Posterior vena cava (tissue), 2 donors: ENCODE data around the gene PCP4. TPM values are rescaled to one million over a fixed set of nuclear protein-coding genes. Genes with fewer than 3 reads are reported as not detected.
"Not testable (repeated sequence)": the region's sequence is repeated elsewhere in the genome, so short reads cannot be mapped to it uniquely, and the experiment has no call there.

Experiments
- DNase-seq: peaks from one replicate; pipeline ENCODE4 v3.0.0-alpha.2; 2020; ENCODE audit warnings: low spot score
- intact Hi-C, 2 donors: fragments of 100-400 bp; cut with DNase I; formaldehyde crosslinking; loops; one replicate each; pipeline versions ENCODE4 v1.14.1 to v1.14.2; 2022 to 2023
- total RNA-seq, 2 donors: library from RNA; stranded (reverse); fragmentation: NEBNext Ultra II Directional; extraction: Animal tissue kit (Norgen Biotek cat#: 25700); gene quantifications; one replicate each; pipeline ENCODE4 v1.2.1, GENCODE V29; 2021
- donor health status: DM: yes; HTN: yes; CAD: no.
- donor health status: DM: yes; HTN: yes; CAD: no.

PCP4 gene
- total RNA-seq, 2 donors from 2014 or later: 15.3 to 51.4 TPM

GRCh38 chr21:39854572-39854971 is 12.7 kb upstream of the PCP4 start:
- intact Hi-C loops: no loop called here
- DNase-seq: no peak

DNA sequence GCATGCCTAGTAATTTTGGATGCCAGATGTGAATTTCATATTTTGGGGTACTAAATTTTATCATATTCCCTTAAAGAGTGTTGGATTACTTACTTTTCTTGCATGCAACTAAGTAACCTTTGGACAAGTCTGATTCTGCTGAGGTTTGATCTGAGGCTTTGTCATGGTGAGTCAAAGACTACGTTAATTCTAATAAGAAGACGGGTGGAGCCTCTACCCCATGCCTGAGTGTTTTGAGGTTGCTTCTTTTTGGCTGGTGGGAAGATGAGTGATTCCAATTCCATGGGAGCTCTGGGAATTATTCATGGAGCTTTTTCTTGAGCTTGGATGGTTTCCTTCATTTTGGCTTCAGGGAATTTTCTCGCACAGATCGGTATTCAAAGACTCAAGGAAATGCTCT is 11.6 kb upstream of the PCP4 start:
- intact Hi-C loops: no loop called here
- no peak for DNase-seq

GRCh38 chr21:39860600-39860999 is 6.6 kb upstream of the PCP4 start:
- DNase-seq: no peak
- intact Hi-C loops: loop anchor here in 1 of 2 donors (10.0 kb wide), 1 partner anchor 264 kb away; no protein-coding TSS in a partner anchor

DNA sequence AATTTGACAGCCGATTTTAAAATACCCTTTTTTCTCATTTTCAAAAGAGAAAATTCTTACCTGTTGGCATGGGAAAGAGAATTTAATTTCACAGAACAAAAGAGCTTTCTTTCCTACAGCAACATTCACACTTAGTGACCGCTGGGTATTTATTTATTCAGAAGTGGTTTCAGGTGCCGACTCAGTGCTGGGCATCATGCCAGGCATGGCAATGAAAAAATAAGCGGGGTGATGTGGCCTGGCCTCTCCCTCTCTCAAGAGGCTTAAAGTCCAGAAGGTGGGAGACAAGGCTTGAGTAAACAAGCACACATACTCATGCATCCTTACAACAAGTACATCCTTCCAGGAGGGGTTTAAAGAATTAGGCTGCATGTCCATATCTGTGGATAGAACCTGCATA is 4.1 kb upstream of the PCP4 start:
- no peak for DNase-seq
- intact Hi-C loops: loop anchor here in 1 of 2 donors (10.0 kb wide), 1 partner anchor 262 kb away; no protein-coding TSS in a partner anchor

- intact Hi-C loops: loop anchor here (2.0 to 10.0 kb wide), 4 partner anchors 79 to 646 kb away; no protein-coding TSS in a partner anchor
- no peak for DNase-seq
Observed at GRCh38 chr21:39866093-39866492, 1.1 kb upstream of the PCP4 start.

- intact Hi-C loops: loop anchor here (5.0 to 10.0 kb wide), 3 partner anchors 82 to 643 kb away; no protein-coding TSS in a partner anchor
- DNase-seq: no peak
Observed at GRCh38 chr21:39869141-39869818, 2.0 kb downstream of the PCP4 start.

GRCh38 chr21:39873687-39874086 is 6.4 kb downstream of the PCP4 start:
- no peak for DNase-seq
- intact Hi-C loops: no loop called here

DNA sequence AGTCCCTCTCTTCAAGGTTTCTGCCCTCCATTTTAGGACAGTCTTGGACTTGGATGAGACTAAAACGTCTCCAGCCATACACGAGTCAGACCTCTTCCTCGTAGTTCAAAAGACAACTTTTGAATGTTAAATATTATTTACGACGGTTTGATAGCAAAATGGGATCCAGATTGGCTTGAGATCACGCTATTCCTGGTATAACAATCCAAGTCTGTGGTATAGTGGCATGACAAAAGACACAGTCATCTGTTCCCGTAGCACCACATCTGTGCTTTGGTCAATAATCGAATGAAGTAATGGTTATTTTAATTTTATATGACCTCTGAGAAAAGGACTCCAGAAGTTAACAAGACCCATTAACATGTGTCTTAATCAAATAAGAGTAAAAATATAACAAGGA is 7.0 kb downstream of the PCP4 start:
- intact Hi-C loops: no loop called here
- no peak for DNase-seq

DNA sequence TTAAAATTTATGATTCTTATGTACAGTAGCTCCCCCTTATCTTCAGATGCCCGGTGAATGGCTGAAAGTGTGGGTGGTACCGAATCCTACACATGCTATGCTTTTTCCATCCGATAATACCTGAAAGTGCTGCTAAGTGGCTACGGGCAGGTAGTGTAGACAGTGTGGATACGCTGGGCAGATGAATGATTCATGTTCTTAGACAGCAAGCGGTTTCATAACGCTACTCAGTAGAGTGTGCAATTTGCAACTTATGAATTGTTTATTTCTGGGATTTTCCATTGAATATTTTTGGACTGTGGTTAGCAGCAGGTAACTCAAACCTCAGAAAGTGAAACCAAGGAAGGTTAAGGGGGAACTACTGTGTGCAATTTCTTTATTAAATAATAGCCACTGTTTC is 7.5 kb downstream of the PCP4 start:
- no peak for DNase-seq
- intact Hi-C loops: no loop called here

DNA sequence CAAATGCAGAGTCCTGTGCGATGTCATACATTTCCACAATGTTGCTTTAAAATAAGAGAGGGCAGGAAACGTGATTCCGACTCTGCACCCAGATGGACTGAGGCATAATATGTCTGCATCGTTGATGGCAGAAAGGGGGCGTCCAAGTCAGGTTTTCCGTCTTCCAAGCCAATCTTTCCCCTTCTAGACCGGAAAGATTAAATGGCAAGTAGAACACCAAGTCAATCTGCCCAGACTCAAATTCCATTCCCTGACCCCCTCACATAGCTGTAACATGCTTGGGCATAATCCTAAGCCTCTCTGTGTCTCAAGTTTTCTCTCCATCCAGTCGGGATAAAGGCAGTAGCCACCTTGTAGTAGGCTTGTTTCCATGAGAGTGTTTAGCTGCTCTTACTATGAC is 14.4 kb downstream of the PCP4 start:
- DNase-seq: no peak
- intact Hi-C loops: no loop called here

- intact Hi-C loops: no loop called here
- DNase-seq: no peak
Observed at GRCh38 chr21:39882151-39882838, 15.1 kb downstream of the PCP4 start.

- DNase-seq: no peak
- intact Hi-C loops: no loop called here
Observed at GRCh38 chr21:39882839-39883195, 15.6 kb downstream of the PCP4 start.

DNA sequence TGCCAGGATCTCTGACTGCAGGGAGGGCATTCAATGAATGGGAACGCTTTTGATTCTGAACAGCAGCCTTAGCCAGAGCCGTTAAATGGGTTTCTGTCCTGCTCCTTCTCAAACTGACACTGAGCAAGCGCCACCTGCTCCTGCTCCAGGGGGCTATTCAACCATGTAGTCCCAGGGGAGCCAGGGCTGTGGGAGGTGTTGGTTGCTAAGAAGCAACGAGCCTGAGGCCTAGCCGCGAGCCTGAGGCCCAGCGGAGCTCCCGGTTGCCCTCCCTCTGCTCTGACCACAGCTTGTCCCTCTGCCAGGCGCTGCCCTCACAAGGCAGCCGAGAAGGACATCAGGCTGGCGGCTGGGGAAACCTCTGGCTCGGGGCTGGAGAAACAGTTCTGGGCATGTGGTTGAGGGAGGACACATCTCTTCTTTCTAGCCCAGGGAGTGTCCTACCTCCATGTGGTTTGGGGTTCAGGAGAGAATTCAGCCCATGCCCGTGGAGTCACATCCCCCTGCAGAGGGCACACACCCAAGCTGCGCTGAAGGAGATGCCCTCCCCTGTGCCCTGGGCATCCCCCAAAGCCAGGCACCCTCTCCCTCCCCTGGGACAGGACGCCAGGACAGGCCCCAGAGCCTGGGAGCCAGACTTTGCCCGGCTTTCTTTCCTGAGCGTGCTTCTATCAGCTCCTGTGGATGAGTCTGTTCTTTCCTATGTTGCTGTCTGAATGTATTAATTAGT is 18.0 kb downstream of the PCP4 start:
- no peak for DNase-seq
- intact Hi-C loops: no loop called here

- intact Hi-C loops: no loop called here
- DNase-seq: no peak
Observed at GRCh38 chr21:39888848-39889247, 21.6 kb downstream of the PCP4 start.

DNA sequence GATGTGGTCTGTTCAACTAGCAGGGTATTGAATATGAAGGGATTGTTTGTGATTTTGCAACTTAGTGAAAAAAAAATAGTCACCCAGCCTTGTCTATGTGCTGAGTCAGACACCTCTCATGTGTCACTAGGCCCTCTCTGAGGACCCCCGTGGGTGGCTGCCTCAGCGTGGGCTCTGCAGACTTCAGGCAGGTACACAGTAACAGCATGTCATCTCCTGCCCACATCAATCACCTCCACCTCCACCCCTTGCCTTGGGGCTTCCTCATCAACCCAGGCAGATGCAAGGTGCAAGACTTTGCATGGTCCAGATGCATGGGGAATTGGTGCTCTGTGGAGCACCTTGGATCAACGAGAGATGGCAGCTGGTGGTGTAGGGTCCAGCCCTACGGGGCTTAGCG is 23.9 kb downstream of the PCP4 start:
- intact Hi-C loops: no loop called here
- no peak for DNase-seq

DNA sequence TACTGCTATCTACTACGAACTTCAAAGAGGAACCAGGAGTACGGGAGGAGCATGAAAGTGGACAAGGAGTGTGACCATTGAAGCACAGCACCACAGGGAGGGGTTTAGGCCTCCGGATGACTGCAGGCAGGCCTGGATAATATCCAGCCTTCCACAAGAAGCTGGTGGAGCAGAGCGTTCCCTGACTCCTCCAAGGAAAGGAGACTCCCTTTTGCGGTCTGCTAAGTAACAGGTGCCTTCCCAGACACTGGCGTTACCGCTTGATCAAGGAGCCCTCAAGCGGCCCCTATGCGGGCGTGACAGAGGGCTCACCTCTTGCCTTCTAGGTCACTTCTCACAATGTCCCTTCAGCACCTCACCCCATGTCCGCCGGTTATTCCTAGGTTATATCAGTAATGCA is 24.6 kb downstream of the PCP4 start:
- intact Hi-C loops, DNase-seq: not testable (repeated sequence)

DNA sequence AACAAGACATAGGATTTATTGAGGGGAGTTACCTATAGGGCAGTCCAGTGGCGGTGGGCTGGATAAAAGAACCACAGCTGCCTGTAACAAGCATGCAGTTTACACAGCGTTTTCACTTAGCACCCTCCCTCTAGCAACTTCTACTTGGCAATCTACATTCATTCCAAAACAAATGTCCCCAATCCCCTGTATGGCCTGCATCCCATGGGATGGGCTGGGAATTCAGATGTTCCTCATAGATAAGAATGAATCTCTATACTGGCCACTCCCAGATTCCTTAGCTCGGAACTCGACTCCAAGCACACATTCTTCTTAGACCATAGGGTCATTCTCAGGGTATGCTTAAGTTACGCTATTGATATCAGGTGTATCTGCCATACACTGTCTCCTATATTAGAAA is 33.3 kb downstream of the PCP4 start:
- DNase-seq: no peak
- intact Hi-C loops: no loop called here

- intact Hi-C loops: no loop called here
- DNase-seq: no peak
Observed at GRCh38 chr21:39900911-39901310, 33.7 kb downstream of the PCP4 start.

DNA sequence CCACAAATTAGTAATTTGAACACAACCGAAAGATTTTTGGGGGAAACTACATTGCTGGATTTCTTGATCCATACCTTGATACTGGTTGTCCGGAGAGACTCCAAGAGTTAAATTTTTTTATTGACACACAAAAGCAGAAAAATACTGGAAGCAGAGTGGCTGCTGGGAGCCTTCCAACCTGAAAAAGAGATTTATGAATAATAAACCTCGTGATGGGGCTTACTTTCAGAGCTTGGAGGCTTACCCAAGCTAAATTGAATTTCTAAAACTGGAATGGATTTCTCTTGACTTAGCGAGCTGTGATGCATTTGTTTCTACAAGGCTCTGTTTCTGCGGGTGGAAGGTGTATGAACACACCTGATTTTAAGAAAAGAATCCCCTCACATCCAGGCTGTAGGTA is 35.7 kb downstream of the PCP4 start:
- intact Hi-C loops: no loop called here

GRCh38 chr21:39904457-39904856 is 37.2 kb downstream of the PCP4 start:
- DNase-seq: no peak
- intact Hi-C loops: no loop called here

More for the DNA sequence above, 35.7 kb downstream of the PCP4 start:
- no peak for DNase-seq
